Measurements from ENCODE around the gene SHISA9. TPM values are rescaled to one million over a fixed set of nuclear protein-coding genes. Genes with fewer than 3 reads are reported as not detected.

SHISA9 gene
- total RNA-seq, 1 donor from 2014 or later = not detected

DNA sequence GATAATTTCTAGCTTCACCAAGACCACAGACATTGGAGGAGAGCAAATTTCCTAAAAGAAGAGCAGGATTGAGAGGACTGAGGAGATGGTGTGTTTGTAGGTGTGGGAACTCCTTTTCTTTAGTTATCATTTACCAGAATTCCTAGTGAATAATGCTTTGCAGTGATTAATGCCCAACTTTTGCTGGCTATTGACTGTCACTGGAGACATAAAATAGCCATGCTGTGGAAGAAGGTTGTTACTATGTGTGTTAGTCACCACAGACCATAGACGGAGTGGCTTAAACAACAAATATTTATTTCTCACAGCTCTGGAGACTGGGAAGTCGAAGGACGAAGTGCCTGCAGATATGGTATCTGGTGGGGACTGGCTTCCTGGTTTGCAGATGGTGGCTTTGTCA is 179.1 kb downstream of the SHISA9 start:
- no peaks in the 10 kb centered on the region for H3K27me3 Mint-ChIP-seq (ENCODE audit: low read depth)
- no peaks in the 10 kb centered on the region for H3K4me1 Mint-ChIP-seq (ENCODE audit: low read depth)
- DNase-seq (ENCODE audit: low spot score) = no peak
- H3K27ac Mint-ChIP-seq = no peak overlapping the region
- intact Hi-C loops (cut with micrococcal nuclease) = no loop called here
- H3K9me3 Mint-ChIP-seq = peaks cover 20% of the 10 kb centered on the region
- no peaks in the 10 kb centered on the region for H3K36me3 Mint-ChIP-seq (ENCODE audit: low read depth)
- H3K4me3 Mint-ChIP-seq (ENCODE audit: low read depth) = no peak overlapping the region

DNA sequence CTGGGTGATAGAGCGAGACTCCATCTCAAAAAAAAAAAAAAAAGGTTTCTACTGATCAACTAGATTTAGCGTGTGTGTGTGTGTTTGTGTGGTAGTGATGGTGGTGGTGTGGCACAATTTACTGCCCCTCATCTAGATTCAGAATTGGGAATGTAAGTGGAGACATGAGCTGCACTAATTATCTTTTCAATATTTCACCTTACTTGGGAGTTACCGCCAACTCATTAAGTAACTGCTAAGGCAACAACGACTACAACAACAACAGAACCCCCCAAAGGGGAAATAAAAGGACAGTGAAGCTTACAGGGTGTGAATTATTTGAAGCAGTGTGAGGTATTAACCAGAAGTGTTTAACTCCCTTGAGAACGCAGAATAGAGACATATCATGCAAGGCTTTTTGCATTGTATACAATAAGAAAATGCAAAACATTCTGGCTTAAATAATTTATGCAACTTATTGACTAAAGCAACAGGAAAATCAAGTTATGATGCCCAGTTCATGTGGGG is 180.5 kb downstream of the SHISA9 start:
- intact Hi-C loops (cut with micrococcal nuclease) = no loop called here
- peaks cover 21% of the 10 kb centered on the region for H3K9me3 Mint-ChIP-seq
- no peaks in the 10 kb centered on the region for H3K27me3 Mint-ChIP-seq (ENCODE audit: low read depth)
- no peak for DNase-seq (ENCODE audit: low spot score)
- no peaks in the 10 kb centered on the region for H3K36me3 Mint-ChIP-seq (ENCODE audit: low read depth)
- no peak overlapping the region for H3K4me3 Mint-ChIP-seq (ENCODE audit: low read depth)
- H3K4me1 Mint-ChIP-seq (ENCODE audit: low read depth) = no peaks in the 10 kb centered on the region
- no peak overlapping the region for H3K27ac Mint-ChIP-seq

DNA sequence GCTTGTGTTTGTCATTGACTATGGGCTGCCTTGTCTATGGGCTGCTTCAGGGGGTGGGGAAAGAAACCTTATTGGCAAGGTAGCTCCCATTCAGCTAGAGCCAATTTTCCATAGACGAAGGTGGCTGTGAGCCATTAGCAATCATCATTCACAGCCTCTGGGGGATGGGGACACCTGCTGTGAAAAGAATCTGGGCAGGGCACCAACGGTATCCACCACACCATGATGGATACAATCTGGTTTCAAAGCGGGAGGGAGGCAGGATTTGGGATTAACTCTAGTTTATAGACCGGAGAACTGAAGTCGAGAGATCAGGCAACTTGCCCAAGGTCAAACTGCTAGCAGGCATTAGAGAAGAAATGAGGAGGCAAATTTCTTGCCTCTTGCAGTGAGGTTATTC is 182.3 kb downstream of the SHISA9 start:
- Mint-ChIP-seq H3K9me3 (peaks cover 17% of the 10 kb centered on the region), H3K4me1 (ENCODE audit: low read depth) (no peaks in the 10 kb centered on the region), H3K27me3 (ENCODE audit: low read depth) (no peaks in the 10 kb centered on the region), H3K27ac (no peak overlapping the region), H3K4me3 (ENCODE audit: low read depth) (no peak overlapping the region), H3K36me3 (ENCODE audit: low read depth) (no peaks in the 10 kb centered on the region)
- DNase-seq (ENCODE audit: low spot score) = no peak
- intact Hi-C loops (cut with micrococcal nuclease) = no loop called here

DNA sequence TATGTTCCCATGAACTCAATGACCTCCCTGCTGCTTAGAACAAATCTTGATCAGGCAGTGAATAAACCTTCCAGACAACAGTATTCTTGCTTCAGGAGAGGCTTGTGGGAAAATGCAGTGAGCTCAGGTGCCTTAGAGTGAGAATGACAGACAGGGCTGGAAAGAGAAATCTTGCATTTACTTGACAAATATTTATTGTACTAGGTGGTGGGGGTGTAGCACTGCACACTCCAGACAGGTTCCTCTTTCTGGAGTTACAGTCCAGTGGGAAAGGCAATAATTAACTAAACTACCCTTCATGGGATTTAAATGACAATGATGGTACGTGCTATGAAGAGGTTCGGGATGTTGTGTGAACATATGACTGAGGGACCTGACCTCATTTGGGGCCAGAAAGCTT is 182.9 kb downstream of the SHISA9 start:
- H3K36me3 Mint-ChIP-seq (ENCODE audit: low read depth) = no peaks in the 10 kb centered on the region
- H3K9me3 Mint-ChIP-seq = peaks cover 17% of the 10 kb centered on the region
- H3K4me3 Mint-ChIP-seq (ENCODE audit: low read depth) = no peak overlapping the region
- no peak for DNase-seq (ENCODE audit: low spot score)
- H3K4me1 Mint-ChIP-seq (ENCODE audit: low read depth) = no peaks in the 10 kb centered on the region
- intact Hi-C loops (cut with micrococcal nuclease) = no loop called here
- no peaks in the 10 kb centered on the region for H3K27me3 Mint-ChIP-seq (ENCODE audit: low read depth)
- no peak overlapping the region for H3K27ac Mint-ChIP-seq

DNA sequence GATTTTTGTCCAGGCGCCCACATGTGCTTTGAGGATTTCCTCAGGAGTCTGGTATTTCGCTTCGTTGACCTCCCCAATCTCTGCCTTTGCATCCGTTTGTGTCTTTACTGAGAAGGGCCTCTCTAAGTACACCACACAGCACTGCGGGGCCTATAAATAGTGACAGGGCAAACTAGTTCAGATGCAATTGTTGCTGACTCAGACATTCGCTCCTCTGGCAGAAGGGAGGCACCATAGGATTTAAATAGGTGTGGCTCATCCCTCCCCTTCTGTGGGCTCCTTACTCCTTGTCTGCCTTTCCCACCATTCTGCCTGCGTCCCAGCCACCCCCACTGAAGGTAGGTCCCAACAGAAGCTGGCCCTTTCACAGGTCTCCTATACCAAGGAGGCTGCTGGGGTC is 192.3 kb downstream of the SHISA9 start:
- H3K27me3 Mint-ChIP-seq (ENCODE audit: low read depth) = no peaks in the 10 kb centered on the region
- H3K36me3 Mint-ChIP-seq (ENCODE audit: low read depth) = no peaks in the 10 kb centered on the region
- no peak overlapping the region for H3K4me3 Mint-ChIP-seq (ENCODE audit: low read depth)
- H3K4me1 Mint-ChIP-seq (ENCODE audit: low read depth) = no peaks in the 10 kb centered on the region
- no peak for DNase-seq (ENCODE audit: low spot score)
- H3K27ac Mint-ChIP-seq = no peak overlapping the region
- H3K9me3 Mint-ChIP-seq = peaks cover 43% of the 10 kb centered on the region
- intact Hi-C loops (cut with micrococcal nuclease) = no loop called here

DNA sequence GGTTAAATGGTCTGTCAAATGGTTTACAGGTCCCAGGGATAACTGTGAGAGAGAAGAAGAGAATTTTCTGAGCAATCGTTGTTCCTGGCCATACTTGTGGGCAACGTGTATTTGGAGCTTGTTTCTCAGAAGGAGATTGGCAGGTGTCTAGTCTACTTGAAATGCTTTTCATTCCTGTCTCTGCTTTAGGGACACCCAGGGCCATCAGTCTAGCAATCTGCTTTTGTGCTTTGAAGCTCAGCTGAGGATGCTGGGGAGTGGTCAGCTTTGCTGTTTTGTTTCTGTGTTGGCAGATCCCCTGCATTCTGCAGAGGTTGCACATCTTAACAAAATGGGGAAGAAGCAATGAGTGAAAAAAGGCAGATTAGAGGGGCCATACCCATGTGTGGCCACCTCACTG is 193.7 kb downstream of the SHISA9 start:
- intact Hi-C loops (cut with micrococcal nuclease) = no loop called here
- H3K27me3 Mint-ChIP-seq (ENCODE audit: low read depth) = no peaks in the 10 kb centered on the region
- H3K27ac Mint-ChIP-seq = no peak overlapping the region
- no peaks in the 10 kb centered on the region for H3K36me3 Mint-ChIP-seq (ENCODE audit: low read depth)
- peaks cover 37% of the 10 kb centered on the region for H3K9me3 Mint-ChIP-seq
- no peak overlapping the region for H3K4me3 Mint-ChIP-seq (ENCODE audit: low read depth)
- H3K4me1 Mint-ChIP-seq (ENCODE audit: low read depth) = no peaks in the 10 kb centered on the region
- DNase-seq (ENCODE audit: low spot score) = no peak

DNA sequence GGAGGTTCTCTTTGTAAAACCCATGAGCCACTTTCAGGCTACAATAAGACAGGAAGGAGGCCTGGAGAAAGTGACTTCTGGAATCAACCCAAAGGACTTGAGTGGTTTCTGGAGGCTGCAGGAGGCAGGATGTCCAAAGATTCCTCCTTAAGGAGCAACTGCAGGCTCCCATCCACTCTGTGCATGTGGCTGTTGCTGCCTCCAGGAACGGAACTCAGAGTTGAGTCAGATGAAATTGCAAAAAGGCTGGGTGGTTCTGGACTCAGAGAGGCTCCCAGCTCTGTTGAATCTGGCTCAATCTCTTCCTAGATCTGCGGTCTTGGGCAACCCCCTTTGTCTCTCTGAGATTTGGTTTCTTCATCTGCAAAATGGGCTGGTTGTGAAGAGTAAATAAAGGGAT is 197.1 kb downstream of the SHISA9 start:
- Mint-ChIP-seq H3K36me3 (ENCODE audit: low read depth) (no peaks in the 10 kb centered on the region), H3K27ac (no peak overlapping the region), H3K4me1 (ENCODE audit: low read depth) (no peaks in the 10 kb centered on the region), H3K9me3 (peaks cover 23% of the 10 kb centered on the region), H3K4me3 (ENCODE audit: low read depth) (no peak overlapping the region), H3K27me3 (ENCODE audit: low read depth) (no peaks in the 10 kb centered on the region)
- DNase-seq (ENCODE audit: low spot score) = no peak
- intact Hi-C loops (cut with micrococcal nuclease) = no loop called here

DNA sequence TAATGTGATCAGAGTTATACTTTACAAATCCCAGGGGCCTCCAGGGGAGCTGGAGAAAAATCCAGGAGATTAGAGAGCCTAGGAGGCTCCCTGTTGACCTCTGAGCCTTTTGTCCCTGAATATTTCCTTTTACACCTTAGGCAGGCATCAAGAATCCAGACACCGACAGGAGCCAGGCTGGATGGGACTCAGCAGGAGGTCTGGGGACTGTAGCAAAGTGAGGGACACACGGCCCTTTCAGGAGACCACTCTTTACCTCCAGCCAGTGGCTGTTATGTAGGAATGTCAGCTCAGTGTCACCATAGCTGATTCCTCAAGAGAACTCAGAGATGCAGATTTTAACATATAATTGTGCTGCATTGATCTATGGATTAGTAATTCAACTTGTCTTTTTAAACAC is 198.4 kb downstream of the SHISA9 start:
- H3K36me3 Mint-ChIP-seq (ENCODE audit: low read depth) = no peaks in the 10 kb centered on the region
- H3K4me3 Mint-ChIP-seq (ENCODE audit: low read depth) = no peak overlapping the region
- DNase-seq (ENCODE audit: low spot score) = no peak
- H3K27me3 Mint-ChIP-seq (ENCODE audit: low read depth) = no peaks in the 10 kb centered on the region
- H3K9me3 Mint-ChIP-seq = peaks cover 15% of the 10 kb centered on the region
- no peak overlapping the region for H3K27ac Mint-ChIP-seq
- intact Hi-C loops (cut with micrococcal nuclease) = no loop called here
- no peaks in the 10 kb centered on the region for H3K4me1 Mint-ChIP-seq (ENCODE audit: low read depth)

DNA sequence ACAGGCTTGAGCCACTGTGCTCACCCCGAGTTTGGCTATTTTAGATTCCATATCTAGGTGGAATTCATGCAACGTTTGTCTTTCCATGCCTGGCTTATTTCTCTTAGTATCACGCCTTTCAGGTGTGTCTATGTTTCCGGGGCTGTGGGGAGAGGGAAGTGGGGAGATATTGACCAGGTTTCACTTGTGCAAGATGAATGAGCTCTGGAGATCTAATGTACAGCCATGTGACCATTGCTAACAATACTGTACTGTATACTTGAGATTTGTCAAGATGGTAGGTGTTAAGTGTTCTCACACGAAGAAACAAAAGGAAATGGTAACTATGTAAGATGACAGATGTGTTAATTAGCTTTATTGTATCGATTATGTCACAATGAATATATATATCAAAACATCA is 199.6 kb downstream of the SHISA9 start:
- no peak overlapping the region for H3K4me3 Mint-ChIP-seq (ENCODE audit: low read depth)
- intact Hi-C loops (cut with micrococcal nuclease) = no loop called here
- H3K27me3 Mint-ChIP-seq (ENCODE audit: low read depth) = no peaks in the 10 kb centered on the region
- H3K27ac Mint-ChIP-seq = no peak overlapping the region
- no peaks in the 10 kb centered on the region for H3K4me1 Mint-ChIP-seq (ENCODE audit: low read depth)
- H3K36me3 Mint-ChIP-seq (ENCODE audit: low read depth) = no peaks in the 10 kb centered on the region
- no peak for DNase-seq (ENCODE audit: low spot score)
- peaks cover 11% of the 10 kb centered on the region for H3K9me3 Mint-ChIP-seq

DNA sequence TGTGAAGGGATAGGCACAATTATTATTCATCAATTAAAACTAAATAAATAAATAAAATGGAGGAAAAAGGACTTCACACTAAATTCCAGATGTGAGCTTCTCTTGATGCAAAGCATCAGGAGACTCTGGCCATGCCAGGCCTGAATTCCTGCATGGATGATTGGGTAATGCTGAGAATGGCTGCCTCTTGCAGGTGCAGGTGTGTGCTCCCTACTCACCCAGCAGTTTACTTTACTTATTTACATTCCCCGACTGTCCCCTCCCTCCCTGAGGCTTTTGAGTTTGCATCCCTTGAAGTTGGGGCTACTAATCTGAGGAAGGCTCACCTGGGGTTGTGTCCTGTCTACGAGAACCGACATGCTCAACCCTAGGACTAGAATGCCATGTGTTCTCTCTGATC is 200.4 kb downstream of the SHISA9 start:
- H3K27me3 Mint-ChIP-seq (ENCODE audit: low read depth) = no peaks in the 10 kb centered on the region
- H3K9me3 Mint-ChIP-seq = peaks cover 14% of the 10 kb centered on the region
- intact Hi-C loops (cut with micrococcal nuclease) = no loop called here
- no peaks in the 10 kb centered on the region for H3K36me3 Mint-ChIP-seq (ENCODE audit: low read depth)
- no peak for DNase-seq (ENCODE audit: low spot score)
- H3K4me3 Mint-ChIP-seq (ENCODE audit: low read depth) = no peak overlapping the region
- no peak overlapping the region for H3K27ac Mint-ChIP-seq
- no peaks in the 10 kb centered on the region for H3K4me1 Mint-ChIP-seq (ENCODE audit: low read depth)

DNA sequence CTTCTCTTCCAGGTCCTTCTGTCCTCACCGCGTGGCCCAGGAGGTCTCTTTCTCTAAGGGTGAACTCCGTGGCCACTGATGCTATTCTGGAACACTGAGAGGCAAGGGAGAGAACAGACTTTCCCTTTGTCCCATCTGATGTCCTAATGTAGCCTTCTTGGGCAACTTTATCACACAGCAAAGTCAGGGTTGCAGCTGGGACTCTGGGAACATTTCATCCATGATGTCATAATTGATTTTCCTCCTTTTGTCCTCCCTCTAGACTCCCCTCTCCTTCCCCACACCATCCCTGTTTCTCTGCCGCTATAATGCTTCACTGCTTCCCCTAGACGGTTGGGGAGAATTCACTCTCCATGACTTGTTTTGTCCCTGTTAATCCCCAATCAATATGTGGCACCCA is 201.0 kb downstream of the SHISA9 start:
- no peak overlapping the region for H3K4me3 Mint-ChIP-seq (ENCODE audit: low read depth)
- no peak for DNase-seq (ENCODE audit: low spot score)
- no peaks in the 10 kb centered on the region for H3K4me1 Mint-ChIP-seq (ENCODE audit: low read depth)
- intact Hi-C loops (cut with micrococcal nuclease) = no loop called here
- no peaks in the 10 kb centered on the region for H3K27me3 Mint-ChIP-seq (ENCODE audit: low read depth)
- H3K36me3 Mint-ChIP-seq (ENCODE audit: low read depth) = no peaks in the 10 kb centered on the region
- H3K9me3 Mint-ChIP-seq = peaks cover 16% of the 10 kb centered on the region
- no peak overlapping the region for H3K27ac Mint-ChIP-seq

DNA sequence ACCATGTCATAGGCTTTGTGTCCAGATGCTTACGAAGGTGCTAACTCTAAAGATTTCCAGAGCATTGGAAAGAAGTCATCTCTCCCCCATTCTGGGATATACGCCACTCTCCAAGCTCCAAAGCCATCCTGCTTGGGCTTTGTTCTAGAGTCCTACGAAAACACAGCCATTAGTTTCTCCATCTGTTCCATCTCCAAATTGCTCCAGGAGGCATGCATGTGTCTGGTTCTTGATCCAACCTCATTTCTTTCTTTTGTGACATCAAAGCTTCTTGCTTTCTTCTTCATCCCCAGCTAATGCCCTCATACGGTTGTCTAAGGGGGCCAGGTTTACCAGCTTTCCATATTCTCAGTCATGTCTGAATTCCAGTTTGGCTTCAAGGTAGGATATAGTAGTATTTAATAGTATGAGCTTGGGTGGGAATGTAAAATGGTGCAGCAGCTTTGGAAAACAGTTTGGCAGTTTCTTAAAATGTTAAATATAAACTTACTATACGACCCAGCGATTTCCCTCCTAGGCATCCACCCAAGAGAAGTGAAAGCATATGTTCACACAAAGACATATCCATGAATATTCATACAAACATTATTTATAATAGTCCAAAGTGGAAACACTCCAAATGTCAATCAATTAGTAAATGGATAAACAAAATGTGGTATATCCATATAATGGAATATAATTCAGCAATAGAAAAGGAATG is 202.6 kb downstream of the SHISA9 start:
- Mint-ChIP-seq H3K27ac (no peak overlapping the region), H3K36me3 (ENCODE audit: low read depth) (no peaks in the 10 kb centered on the region), H3K4me3 (ENCODE audit: low read depth) (no peak overlapping the region), H3K4me1 (ENCODE audit: low read depth) (no peaks in the 10 kb centered on the region), H3K9me3 (peaks cover 20% of the 10 kb centered on the region), H3K27me3 (ENCODE audit: low read depth) (no peaks in the 10 kb centered on the region)
- intact Hi-C loops (cut with micrococcal nuclease) = no loop called here
- no peak for DNase-seq (ENCODE audit: low spot score)

DNA sequence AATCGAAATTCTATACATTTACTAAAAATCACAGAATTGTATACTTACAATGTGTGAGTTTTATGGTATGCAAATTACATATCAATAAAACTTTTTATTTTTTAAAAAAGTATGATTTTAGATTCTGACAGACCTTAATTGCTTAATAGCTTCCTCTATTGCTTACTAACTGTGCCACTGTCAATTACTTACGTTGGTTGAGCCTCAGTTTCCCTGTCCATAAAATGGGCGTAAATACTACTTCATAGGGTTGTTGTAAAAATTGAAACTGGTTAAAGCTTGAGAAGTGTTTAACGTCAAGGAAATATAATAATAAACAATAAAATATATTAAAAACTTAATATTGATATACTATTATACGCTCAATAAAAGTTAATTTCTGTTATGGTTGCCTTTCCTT is 203.4 kb downstream of the SHISA9 start:
- DNase-seq (ENCODE audit: low spot score) = no peak
- Mint-ChIP-seq H3K9me3 (peaks cover 20% of the 10 kb centered on the region), H3K4me1 (ENCODE audit: low read depth) (no peaks in the 10 kb centered on the region), H3K36me3 (ENCODE audit: low read depth) (no peaks in the 10 kb centered on the region), H3K27ac (no peak overlapping the region), H3K4me3 (ENCODE audit: low read depth) (no peak overlapping the region), H3K27me3 (ENCODE audit: low read depth) (no peaks in the 10 kb centered on the region)
- intact Hi-C loops (cut with micrococcal nuclease) = no loop called here

DNA sequence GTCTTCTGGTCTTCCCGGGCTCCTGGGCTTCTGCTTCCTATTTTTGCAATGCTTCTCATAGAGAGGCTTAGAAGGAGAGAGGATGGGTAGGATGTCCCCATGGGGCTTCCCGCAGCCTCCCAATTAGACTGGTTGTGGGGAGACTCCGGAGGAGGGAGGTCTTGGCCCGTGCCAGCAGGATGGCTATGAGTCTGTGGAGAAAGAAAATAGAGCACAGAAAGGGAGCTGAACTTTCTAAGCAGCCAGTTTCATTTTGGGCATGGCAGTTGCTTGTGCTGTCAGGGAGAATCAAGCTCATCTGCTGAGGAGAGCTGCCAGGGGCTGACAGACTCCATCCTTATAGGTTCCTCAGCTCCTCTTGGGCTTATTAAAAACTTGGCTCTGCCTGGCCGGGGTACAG is 204.0 kb downstream of the SHISA9 start:
- no peak for DNase-seq (ENCODE audit: low spot score)
- no peaks in the 10 kb centered on the region for H3K4me1 Mint-ChIP-seq (ENCODE audit: low read depth)
- intact Hi-C loops (cut with micrococcal nuclease) = no loop called here
- H3K27me3 Mint-ChIP-seq (ENCODE audit: low read depth) = no peaks in the 10 kb centered on the region
- no peaks in the 10 kb centered on the region for H3K36me3 Mint-ChIP-seq (ENCODE audit: low read depth)
- H3K4me3 Mint-ChIP-seq (ENCODE audit: low read depth) = no peak overlapping the region
- H3K27ac Mint-ChIP-seq = no peak overlapping the region
- peaks cover 20% of the 10 kb centered on the region for H3K9me3 Mint-ChIP-seq
